HL-60 (cell line): ENCODE results near the gene USP35.

Experiments used
- DNase-seq, 2 experiments: peaks; one replicate each; pipeline ENCODE4 v3.0.0-alpha.2; 2010 to 2020; ENCODE audit warnings: low read depth in 1 of 2, low spot score in 1 of 2
- H3K27ac ChIP-seq: fragments of 250-450 bp; sonication (Bioruptor Pico); replicated peaks from 2 replicates; pipeline ENCODE4 v1.5.1; 2020; ENCODE audit warnings: mild to moderate bottlenecking, moderate library complexity
- H3K27me3 ChIP-seq: fragments of 250-450 bp; sonication (Bioruptor Pico); 2 replicates; pipeline ENCODE4 v1.5.1; 2021; ENCODE audit warnings: mild to moderate bottlenecking, moderate library complexity; ENCODE audit not compliant: insufficient read depth, poor library complexity, severe bottlenecking
- H3K4me3 ChIP-seq: replicated peaks from 2 replicates; pipeline ENCODE4 v1.5.1; 2011; ENCODE audit warnings: mild to moderate bottlenecking, control low read depth, low read length; ENCODE audit not compliant: insufficient read depth
- CTCF ChIP-seq: IDR thresholded peaks from one replicate; pipeline ENCODE4 v1.5.1; 2011; ENCODE audit warnings: low read length, control low read depth, inconsistent platforms; ENCODE audit not compliant: insufficient read depth
- GABPA ChIP-seq: IDR thresholded peaks from 2 replicates; pipeline ENCODE4 v1.6.1; 2012; ENCODE audit warnings: low read depth
- POLR2AphosphoS5 ChIP-seq: IDR thresholded peaks from 2 replicates; pipeline ENCODE4 v1.6.1; 2012; ENCODE audit warnings: low read depth
- REST ChIP-seq: IDR thresholded peaks from 2 replicates; pipeline ENCODE4 v1.6.1; 2012; ENCODE audit warnings: low read depth; ENCODE audit not compliant: insufficient replicate concordance
- SPI1 ChIP-seq: IDR thresholded peaks from 2 replicates; pipeline ENCODE4 v1.6.1; 2012; ENCODE audit warnings: low read depth, mild to moderate bottlenecking, borderline replicate concordance

The USP35 gene

GRCh38 chr11:78145511-78146025 lies 43.2 kb upstream of the USP35 start:
- no peaks in the 10 kb centered on the region for H3K27me3 ChIP-seq
- no peak overlapping the region for H3K27ac ChIP-seq
- no peak overlapping the region for H3K4me3 ChIP-seq
- DNase-seq = no peak
- no peak for TF ChIP-seq SPI1

- no peaks in the 10 kb centered on the region for H3K27me3 ChIP-seq
- DNase-seq = no peak
These were observed 40.9 kb upstream of the USP35 start for GRCh38 chr11:78147807-78148206.

GRCh38 chr11:78149646-78150045 lies 39.1 kb upstream of the USP35 start:
- Histone ChIP-seq H3K27ac (no peak overlapping the region), H3K4me3 (no peak overlapping the region), H3K27me3 (no peaks in the 10 kb centered on the region)
- TF ChIP-seq POLR2AphosphoS5 (no peak), REST (no peak), CTCF (no peak), SPI1 (no peak), GABPA (no peak)
- no peak for DNase-seq

More at GRCh38 chr11:78147807-78148206, 40.9 kb upstream of the USP35 start:
- no peak overlapping the region for H3K27ac ChIP-seq
- TF ChIP-seq REST (no peak), CTCF (no peak), GABPA (no peak), SPI1 (no peak), POLR2AphosphoS5 (no peak)
- H3K4me3 ChIP-seq = no peak overlapping the region

GRCh38 chr11:78150346-78150745 lies 38.4 kb upstream of the USP35 start:
- TF ChIP-seq POLR2AphosphoS5 = no peak
- no peak for TF ChIP-seq CTCF
- TF ChIP-seq GABPA = no peak
- no peak for TF ChIP-seq SPI1
- no peak for TF ChIP-seq REST
- Histone ChIP-seq H3K4me3 (no peak overlapping the region), H3K27me3 (no peaks in the 10 kb centered on the region), H3K27ac (no peak overlapping the region)
- no peak for DNase-seq
